Right lobe of liver (tissue), 6 donors: ENCODE measurements around the gene CRTC1. TPM values are rescaled to one million over a fixed set of nuclear protein-coding genes. Genes with fewer than 3 reads are reported as not detected.
A peak's percentile ranks its signal among the peaks of the same experiment; 100 is the strongest.

Experiments
- ATAC-seq, 4 donors: fragments of 200-7000 bp; cut with Tn5 transposase; one replicate each; pipeline ENCODE4 v1.9.1; 2020; ENCODE audit warnings: mild to moderate bottlenecking in 4 of 4, moderate library complexity in 4 of 4
- DNase-seq, 3 donors: peaks; one replicate each; pipeline ENCODE4 v3.0.0-alpha.2; 2020
- H3K27ac ChIP-seq, 3 donors: fragments of 200-600 bp; one replicate each; pipeline ENCODE4 v1.8.0; 2022
- H3K27me3 ChIP-seq, 2 donors: fragments of 200-600 bp; one replicate each; pipeline ENCODE4 v1.8.0; 2022
- H3K36me3 ChIP-seq, 4 donors: fragments of 200-600 bp; sonication (generic) in 1 of 4; one replicate each; pipeline versions ENCODE4 v1.5.1 to v1.8.0; 2017 to 2022; ENCODE audit warnings: control low read depth in 1 of 4
- H3K4me1 ChIP-seq, 4 donors: fragments of 200-600 bp; sonication (generic) in 1 of 4; one replicate each; pipeline versions ENCODE4 v1.5.1 to v1.8.0; 2017 to 2022; ENCODE audit warnings: control low read depth in 1 of 4
- H3K4me3 ChIP-seq, 3 donors: fragments of 200-600 bp; one replicate each; pipeline ENCODE4 v1.8.0; 2022
- H3K9me3 ChIP-seq, 4 donors: fragments of 200-600 bp; sonication (generic) in 1 of 4; one replicate each; pipeline versions ENCODE4 v1.5.1 to v1.8.0; 2017 to 2022; ENCODE audit warnings: control low read depth in 1 of 4
- POLR2A ChIP-seq: fragments of 450-650 bp; IDR thresholded peaks from one replicate; pipeline ENCODE4 v1.6.1; 2017; ENCODE audit warnings: antibody characterized with exemption, mild to moderate bottlenecking
- WGBS: methylation state at CpG from one replicate; pipeline ENCODE4 v1.1.6; 2018; ENCODE audit warnings: low coverage, low lambda C conversion rate; ENCODE audit not compliant: insufficient coverage; ENCODE audit errors: missing lambda C conversion rate; 5-methylcytosine and 5-hydroxymethylcytosine counted together
- intact Hi-C, 2 donors: fragments of 100-400 bp; cut with DNase I; formaldehyde crosslinking; loops; one replicate each; pipeline versions ENCODE4 v1.11.2 to v1.14.1; 2022
- total RNA-seq, 6 experiments: library from RNA; depleted of rRNA in 2 of 6; stranded (reverse); fragments of >200 nt in 2 of 6; fragmentation: NEBNext Ultra II Directional in 3 of 6; extraction: Animal tissue kit (Norgen Biotek cat#: 25700) in 3 of 6; gene quantifications; one replicate each; pipeline versions ENCODE4 v1.1.0 to v1.2.4, GENCODE V29; 2016 to 2023
- TF ChIP-seq, protein P1 (sequence below), 4 donors: fragments of 200-600 bp in 3 of 4; fragments of 450-650 bp in 1 of 4; IDR thresholded peaks; one replicate each; pipeline versions ENCODE4 v1.5.1 to v1.8.0; 2016 to 2022; ENCODE audit warnings: antibody characterized with exemption in 4 of 4, mild to moderate bottlenecking in 2 of 4
- donor health status: DM: no; HTN: yes; CAD: no.
- donor health status: DM: no; HTN: no; CAD: no.
- donor health status: DM: no; HTN: no; CAD: no.
- donor health status: DM: no; HTN: yes; CAD: no.
- donor health status: DM: no; HTN: yes; CAD: no.

CRTC1 gene
- total RNA-seq, 6 experiments from 2014 or later, result 1.7 to 7.2 (median 4.9) TPM

DNA sequence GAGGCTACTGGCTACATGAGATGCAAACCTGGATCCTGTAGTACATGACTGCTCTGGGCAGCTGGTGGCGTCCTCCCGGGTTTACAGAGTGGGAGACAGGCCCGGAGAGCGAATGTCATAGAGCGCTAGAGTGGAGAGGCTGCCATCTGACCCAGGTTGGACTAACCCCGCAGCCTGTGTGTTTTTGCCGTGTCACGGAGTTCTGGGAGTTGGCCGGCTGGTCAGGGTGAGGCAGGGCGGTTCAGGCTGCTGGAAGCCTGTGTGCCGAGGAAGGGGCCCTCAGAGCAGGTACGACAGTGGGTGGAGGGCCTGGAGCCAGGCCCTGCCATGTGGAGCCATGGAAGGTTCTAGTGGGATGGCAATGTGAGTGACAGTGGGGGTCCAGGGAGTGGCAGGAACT lies 12.5 kb downstream of the CRTC1 start:
- DNase-seq (no peak), ATAC-seq (no peak)
- Histone ChIP-seq H3K4me1 (peaks cover 0 to 14% (median 0%) of the 10 kb centered on the region in 4 donors), H3K27ac (no peak overlapping the region), H3K4me3 (no peak overlapping the region), H3K9me3 (no peaks in the 10 kb centered on the region), H3K27me3 (no peaks in the 10 kb centered on the region), H3K36me3 (no peaks in the 10 kb centered on the region)
- intact Hi-C loops, result no loop called here
- 80% methylated on average over 3 of the region's 12 CpGs for WGBS
- no peak for TF ChIP-seq POLR2A
- TF ChIP-seq, protein P1, sequence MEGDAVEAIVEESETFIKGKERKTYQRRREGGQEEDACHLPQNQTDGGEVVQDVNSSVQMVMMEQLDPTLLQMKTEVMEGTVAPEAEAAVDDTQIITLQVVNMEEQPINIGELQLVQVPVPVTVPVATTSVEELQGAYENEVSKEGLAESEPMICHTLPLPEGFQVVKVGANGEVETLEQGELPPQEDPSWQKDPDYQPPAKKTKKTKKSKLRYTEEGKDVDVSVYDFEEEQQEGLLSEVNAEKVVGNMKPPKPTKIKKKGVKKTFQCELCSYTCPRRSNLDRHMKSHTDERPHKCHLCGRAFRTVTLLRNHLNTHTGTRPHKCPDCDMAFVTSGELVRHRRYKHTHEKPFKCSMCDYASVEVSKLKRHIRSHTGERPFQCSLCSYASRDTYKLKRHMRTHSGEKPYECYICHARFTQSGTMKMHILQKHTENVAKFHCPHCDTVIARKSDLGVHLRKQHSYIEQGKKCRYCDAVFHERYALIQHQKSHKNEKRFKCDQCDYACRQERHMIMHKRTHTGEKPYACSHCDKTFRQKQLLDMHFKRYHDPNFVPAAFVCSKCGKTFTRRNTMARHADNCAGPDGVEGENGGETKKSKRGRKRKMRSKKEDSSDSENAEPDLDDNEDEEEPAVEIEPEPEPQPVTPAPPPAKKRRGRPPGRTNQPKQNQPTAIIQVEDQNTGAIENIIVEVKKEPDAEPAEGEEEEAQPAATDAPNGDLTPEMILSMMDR (IDR thresholded peaks at IDR 0.05), result no peak

DNA sequence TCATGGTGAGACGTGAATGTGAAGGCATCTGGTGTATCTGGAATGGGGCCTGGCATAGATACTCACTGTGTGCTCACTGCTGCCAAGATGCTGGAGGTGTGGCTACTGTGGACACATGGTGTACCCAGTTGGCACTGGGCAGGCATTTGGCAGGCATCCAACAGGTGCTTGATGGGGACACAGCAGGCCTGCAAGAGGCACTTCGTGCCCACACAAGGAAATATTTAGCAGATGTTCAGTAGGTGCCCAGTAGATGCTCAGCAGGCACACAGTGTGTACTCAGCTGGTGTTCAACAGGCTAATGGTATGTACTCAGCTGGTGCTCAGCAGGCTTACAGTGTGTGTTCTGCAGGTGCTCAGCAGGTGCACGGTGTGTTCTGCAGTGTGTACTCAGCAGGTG lies 14.2 kb downstream of the CRTC1 start:
- no CpG with 5 or more reads among the region's 3 CpGs for WGBS
- TF ChIP-seq POLR2A, result no peak
- TF ChIP-seq, protein P1 (IDR thresholded peaks at IDR 0.05), result no peak
- Histone ChIP-seq H3K27me3 (no peaks in the 10 kb centered on the region), H3K27ac (no peak overlapping the region), H3K4me3 (no peak overlapping the region), H3K36me3 (no peaks in the 10 kb centered on the region), H3K9me3 (no peaks in the 10 kb centered on the region), H3K4me1 (peaks cover 0 to 16% (median 0%) of the 10 kb centered on the region in 4 donors)
- ATAC-seq, result peak; percentile 37 to 50 (median 44)
- intact Hi-C loops, result no loop called here
- DNase-seq, result peak; percentile 62 to 78 (median 78)

DNA sequence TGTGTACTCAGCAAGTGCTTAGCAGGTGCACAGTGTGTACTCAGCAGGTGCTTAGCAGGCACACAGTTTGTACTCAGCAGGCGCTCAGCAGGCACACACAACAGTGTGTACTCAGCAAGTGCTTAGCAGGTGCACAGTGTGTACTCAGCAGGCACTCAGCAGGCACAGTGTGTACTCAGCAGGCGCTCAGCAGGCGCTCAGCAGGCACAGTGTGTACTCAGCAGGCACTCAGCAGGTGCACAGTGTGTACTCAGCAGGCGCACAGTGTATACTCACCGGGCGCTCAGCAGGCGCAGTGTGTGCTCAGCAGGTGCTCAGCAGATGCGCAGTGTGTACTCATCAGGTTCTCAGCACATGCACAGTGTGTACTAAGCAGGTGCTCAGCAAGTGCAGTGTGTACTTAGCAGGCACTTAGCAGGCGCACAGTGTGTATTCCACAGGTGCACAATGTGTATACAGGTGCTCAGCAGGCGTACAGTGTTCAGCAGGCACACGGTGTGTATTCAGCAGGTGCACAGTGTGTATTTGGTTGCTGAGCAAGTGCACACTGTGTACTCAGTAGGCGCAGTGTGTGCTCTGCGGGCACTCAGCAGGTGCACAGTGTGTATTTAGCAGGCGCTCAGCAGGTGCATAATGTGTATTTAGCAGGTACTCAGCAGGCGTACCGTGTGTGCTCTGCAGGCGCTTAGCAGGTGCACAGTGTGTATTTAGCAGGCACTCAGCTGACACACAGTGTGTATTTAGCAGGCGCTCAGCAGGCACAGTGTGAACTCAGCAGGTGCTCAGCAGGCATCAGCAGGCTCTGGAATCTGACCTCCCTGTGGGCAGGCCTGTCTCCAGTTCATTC lies 15.1 kb downstream of the CRTC1 start:
- no peaks in the 10 kb centered on the region for H3K27me3 ChIP-seq
- no peaks in the 10 kb centered on the region for H3K36me3 ChIP-seq
- no peak for TF ChIP-seq POLR2A
- TF ChIP-seq, protein P1 (IDR thresholded peaks at IDR 0.05), result no peak
- H3K4me3 ChIP-seq, result no peak overlapping the region
- no peak for DNase-seq
- peaks cover 0 to 16% (median 0%) of the 10 kb centered on the region in 4 donors for H3K4me1 ChIP-seq
- intact Hi-C loops, result no loop called here
- no peaks in the 10 kb centered on the region for H3K9me3 ChIP-seq
- 100% methylated on average over 1 of the region's 18 CpGs for WGBS
- no peak overlapping the region for H3K27ac ChIP-seq
- peak in 2 of 4 donors; percentile 4 to 19 for ATAC-seq

DNA sequence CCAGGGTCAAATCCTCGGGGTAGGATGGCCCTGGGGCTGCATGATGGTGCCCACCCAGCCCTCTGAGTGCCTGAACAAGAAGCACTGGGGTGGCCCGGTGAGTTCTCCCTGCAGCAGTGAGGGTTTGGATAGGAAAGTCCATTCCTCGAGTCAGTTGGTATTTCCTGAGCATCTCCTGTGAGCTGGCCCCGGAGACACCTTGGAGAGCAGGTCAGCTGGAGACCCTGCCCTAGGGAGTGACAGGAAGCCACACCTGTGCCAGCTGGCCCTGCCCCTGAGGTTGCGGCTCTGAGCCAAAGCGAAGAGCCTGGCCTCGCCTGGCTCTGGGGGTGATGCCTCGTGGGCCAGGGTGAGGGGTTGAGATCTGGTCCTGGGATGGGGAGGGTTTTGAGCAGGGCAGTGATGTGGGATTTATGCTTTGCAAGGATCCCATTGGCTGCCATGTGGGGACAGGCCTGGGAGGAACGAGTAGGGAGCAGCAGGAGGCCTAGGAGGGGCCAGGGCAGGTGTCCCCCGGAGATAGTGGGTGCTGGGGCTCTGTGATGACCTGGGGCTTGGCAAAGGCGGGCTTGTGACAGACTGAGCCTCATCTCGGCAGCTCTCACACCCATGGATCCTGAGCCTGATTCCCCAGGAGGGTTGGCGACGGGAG lies 16.0 kb downstream of the CRTC1 start:
- DNase-seq (no peak), ATAC-seq (no peak)
- intact Hi-C loops, result no loop called here
- WGBS, result no CpG with 5 or more reads among the region's 14 CpGs
- H3K27me3 ChIP-seq, result no peaks in the 10 kb centered on the region
- H3K9me3 ChIP-seq, result no peaks in the 10 kb centered on the region
- no peaks in the 10 kb centered on the region for H3K36me3 ChIP-seq
- H3K27ac ChIP-seq, result no peak overlapping the region
- TF ChIP-seq, protein P1 (IDR thresholded peaks at IDR 0.05), result no peak
- TF ChIP-seq POLR2A, result no peak
- H3K4me3 ChIP-seq, result no peak overlapping the region
- H3K4me1 ChIP-seq, result peaks cover 0 to 16% (median 0%) of the 10 kb centered on the region in 4 donors
